Gastroesophageal sphincter (tissue), 2 donors: ENCODE data around the gene CFAP58.

ENCODE experiments used
- POLR2A ChIP-seq, 2 donors: fragments of 450-650 bp; IDR thresholded peaks; one replicate each; pipeline ENCODE4 v1.6.1; 2017; ENCODE audit warnings: antibody characterized with exemption in 2 of 2, mild to moderate bottlenecking in 2 of 2, moderate library complexity in 1 of 2
- POLR2AphosphoS5 ChIP-seq: sonication (generic); formaldehyde crosslinking; IDR thresholded peaks from one replicate; pipeline ENCODE4 v1.6.1; 2017; ENCODE audit warnings: antibody characterized with exemption

- no peak for TF ChIP-seq POLR2A (IDR thresholded peaks at IDR 0.05)
- TF ChIP-seq POLR2AphosphoS5 = no peak
These were observed 14.3 kb downstream of the CFAP58 start for GRCh38 chr10:104367904-104368303.
